D721Med (cell line): ENCODE data around the gene CRISPLD2.

Experiments used
- DNase-seq: peaks from one replicate; pipeline ENCODE4 v3.0.0; 2011; ENCODE audit warnings: low spot score; ENCODE audit not compliant: insufficient read length
- FAIRE-seq: peaks from 2 replicates; lab custom pipeline; 2011; peaks lifted over from hg19 to GRCh38; lab: Jason Lieb, UNC
- CTCF ChIP-seq: IDR thresholded peaks from 2 replicates; pipeline ENCODE4 v1.5.1; 2012; ENCODE audit warnings: mild to moderate bottlenecking, control low read depth; ENCODE audit not compliant: insufficient read depth; ENCODE audit errors: missing control alignments

Gene CRISPLD2

GRCh38 chr16:84886497-84887090 lies 66.8 kb downstream of the CRISPLD2 start:
- DNase-seq = no peak
- no peak for FAIRE-seq
- TF ChIP-seq CTCF = no peak

GRCh38 chr16:84887207-84887606 lies 67.4 kb downstream of the CRISPLD2 start:
- no peak for FAIRE-seq
- no peak for TF ChIP-seq CTCF
- DNase-seq = no peak

GRCh38 chr16:84888450-84888849 lies 68.7 kb downstream of the CRISPLD2 start:
- no peak for DNase-seq
- no peak for TF ChIP-seq CTCF
- FAIRE-seq = no peak

- FAIRE-seq (no peak), DNase-seq (no peak)
- no peak for TF ChIP-seq CTCF
Measured at GRCh38 chr16:84889066-84889465, 69.3 kb downstream of the CRISPLD2 start.

- DNase-seq = no peak
- TF ChIP-seq CTCF = no peak
- no peak for FAIRE-seq
Measured at GRCh38 chr16:84890427-84890826, 70.6 kb downstream of the CRISPLD2 start.

- no peak for TF ChIP-seq CTCF
- DNase-seq (no peak), FAIRE-seq (no peak)
Measured at GRCh38 chr16:84891149-84891795, 71.5 kb downstream of the CRISPLD2 start.

- FAIRE-seq = no peak
- TF ChIP-seq CTCF = no peak
Measured at GRCh38 chr16:84892097-84892496, 72.3 kb downstream of the CRISPLD2 start.

More at GRCh38 chr16:84892097-84892496, 72.3 kb downstream of the CRISPLD2 start:
- DNase-seq = no peak
